C4-2B (cell line): ENCODE measurements around the gene CCDC190.

Source experiments
- ZFX ChIP-seq: fragments of 450-650 bp; IDR thresholded peaks from 2 replicates; pipeline ENCODE4 v1.6.1; 2017
- TF ChIP-seq, protein P1 (sequence below): fragments of 450-650 bp; conservative IDR thresholded peaks from 2 replicates; pipeline ENCODE4 v1.5.1; 2017; ENCODE audit warnings: mild to moderate bottlenecking

DNA sequence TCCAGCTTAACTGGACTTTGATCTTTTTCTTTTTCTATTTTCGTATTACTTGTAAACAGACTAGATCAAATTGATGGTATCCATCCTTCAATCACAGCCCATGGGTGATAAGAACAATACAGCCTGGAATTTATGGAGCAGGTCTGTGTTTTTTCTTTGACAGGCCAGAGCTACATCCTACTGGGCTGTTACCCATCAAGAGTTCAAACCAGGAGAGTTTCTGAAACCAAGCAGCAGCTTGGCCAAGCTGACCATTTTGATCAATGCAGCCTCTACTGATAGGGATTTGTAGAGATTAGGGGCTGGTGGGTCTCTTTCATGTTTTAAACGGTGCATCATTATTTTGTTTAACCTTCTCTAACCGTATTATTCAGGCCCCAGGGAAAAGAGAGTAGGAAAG lies 24.3 kb upstream of the CCDC190 start:
- TF ChIP-seq, protein P1, sequence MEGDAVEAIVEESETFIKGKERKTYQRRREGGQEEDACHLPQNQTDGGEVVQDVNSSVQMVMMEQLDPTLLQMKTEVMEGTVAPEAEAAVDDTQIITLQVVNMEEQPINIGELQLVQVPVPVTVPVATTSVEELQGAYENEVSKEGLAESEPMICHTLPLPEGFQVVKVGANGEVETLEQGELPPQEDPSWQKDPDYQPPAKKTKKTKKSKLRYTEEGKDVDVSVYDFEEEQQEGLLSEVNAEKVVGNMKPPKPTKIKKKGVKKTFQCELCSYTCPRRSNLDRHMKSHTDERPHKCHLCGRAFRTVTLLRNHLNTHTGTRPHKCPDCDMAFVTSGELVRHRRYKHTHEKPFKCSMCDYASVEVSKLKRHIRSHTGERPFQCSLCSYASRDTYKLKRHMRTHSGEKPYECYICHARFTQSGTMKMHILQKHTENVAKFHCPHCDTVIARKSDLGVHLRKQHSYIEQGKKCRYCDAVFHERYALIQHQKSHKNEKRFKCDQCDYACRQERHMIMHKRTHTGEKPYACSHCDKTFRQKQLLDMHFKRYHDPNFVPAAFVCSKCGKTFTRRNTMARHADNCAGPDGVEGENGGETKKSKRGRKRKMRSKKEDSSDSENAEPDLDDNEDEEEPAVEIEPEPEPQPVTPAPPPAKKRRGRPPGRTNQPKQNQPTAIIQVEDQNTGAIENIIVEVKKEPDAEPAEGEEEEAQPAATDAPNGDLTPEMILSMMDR, result no peak
- no peak for TF ChIP-seq ZFX
